DND-41 (cell line): Measurements from ENCODE around the gene PDHB.

ENCODE experiments used
- ATAC-seq: fragments of 200-7000 bp; cut with Tn5 transposase; 3 replicates; pipeline ENCODE4 v1.9.1; 2021; ENCODE audit warnings: low read depth; ENCODE audit not compliant: insufficient read depth
- DNase-seq: peaks from one replicate; pipeline ENCODE4 v3.0.0-alpha.2; 2020
- H2AFZ ChIP-seq: 2 replicates; pipeline ENCODE4 v1.6.0; 2012; ENCODE audit warnings: low read depth, low read length
- H3K27ac ChIP-seq: 2 replicates; pipeline ENCODE4 v1.5.1; 2012; ENCODE audit warnings: low read length, inconsistent platforms
- H3K27me3 ChIP-seq: fragments of 200-600 bp; sonication (generic); 2 replicates; pipeline ENCODE4 v1.6.0; 2012; ENCODE audit warnings: low read length, mild to moderate bottlenecking, inconsistent platforms; ENCODE audit not compliant: insufficient read depth, poor library complexity
- H3K36me3 ChIP-seq: 2 replicates; pipeline ENCODE4 v1.5.1; 2012; ENCODE audit warnings: low read length, inconsistent platforms; ENCODE audit not compliant: insufficient read depth
- H3K4me1 ChIP-seq: 2 replicates; pipeline ENCODE4 v1.5.1; 2012; ENCODE audit warnings: mild to moderate bottlenecking, low read length; ENCODE audit not compliant: insufficient read depth
- H3K4me2 ChIP-seq: 2 replicates; pipeline ENCODE4 v1.6.0; 2012; ENCODE audit warnings: mild to moderate bottlenecking, moderate library complexity, low read length, inconsistent platforms; ENCODE audit not compliant: insufficient read depth
- H3K4me3 ChIP-seq, 2 experiments: fragments of 200-600 bp in 1 of 2; shearing (Covaris generic) in 1 of 2; 2 replicates each; pipeline ENCODE4 v1.5.1; 2012 to 2016; ENCODE audit warnings: inconsistent platforms in 2 of 2, low read length in 2 of 2, mild to moderate bottlenecking in 2 of 2, low read depth in 1 of 2, moderate library complexity in 1 of 2
- H3K79me2 ChIP-seq: 2 replicates; pipeline ENCODE4 v1.6.0; 2012; ENCODE audit warnings: low read length, inconsistent platforms; ENCODE audit not compliant: insufficient read depth
- H3K9ac ChIP-seq: 2 replicates; pipeline ENCODE4 v1.6.0; 2012; ENCODE audit warnings: low read depth, mild to moderate bottlenecking, inconsistent platforms, low read length, moderate library complexity
- H3K9me3 ChIP-seq: 2 replicates; pipeline ENCODE4 v1.5.1; 2012; ENCODE audit warnings: low read length, moderate library complexity, mild to moderate bottlenecking, inconsistent platforms; ENCODE audit not compliant: insufficient read depth, severe bottlenecking
- H4K20me1 ChIP-seq: 2 replicates; pipeline ENCODE4 v1.6.0; 2012; ENCODE audit warnings: low read length; ENCODE audit not compliant: insufficient read depth
- CTCF ChIP-seq: IDR thresholded peaks from 2 replicates; pipeline ENCODE4 v1.5.1; 2012; ENCODE audit warnings: borderline replicate concordance, low read length, moderate library complexity, mild to moderate bottlenecking; ENCODE audit not compliant: poor library complexity, severe bottlenecking; ENCODE audit errors: extremely low read depth
- EZH2 ChIP-seq: IDR thresholded peaks from 3 replicates; pipeline ENCODE4 v1.6.1; 2012; ENCODE audit warnings: borderline replicate concordance, low read depth, mild to moderate bottlenecking, moderate library complexity, low read length, inconsistent platforms; ENCODE audit not compliant: severe bottlenecking

PDHB gene

GRCh38 chr3:58427661-58428361 lies 5.8 kb downstream of the PDHB start:
- Histone ChIP-seq H3K4me1 (peaks cover 9% of the 10 kb centered on the region), H3K36me3 (peaks cover 92% of the 10 kb centered on the region), H4K20me1 (no peaks in the 10 kb centered on the region; the same call in 1 of the 2 replicates), H3K9ac (no peak overlapping the region), H2AFZ (no peak overlapping the region), H3K9me3 (no peaks in the 10 kb centered on the region), H3K27ac (no peak overlapping the region), H3K79me2 (peaks cover 16% of the 10 kb centered on the region), H3K4me3 (no peak overlapping the region), H3K4me2 (no peak overlapping the region), H3K27me3 (no peaks in the 10 kb centered on the region)
- DNase-seq (no peak), ATAC-seq (no peak)
- TF ChIP-seq CTCF (no peak), EZH2 (no peak)

DNA sequence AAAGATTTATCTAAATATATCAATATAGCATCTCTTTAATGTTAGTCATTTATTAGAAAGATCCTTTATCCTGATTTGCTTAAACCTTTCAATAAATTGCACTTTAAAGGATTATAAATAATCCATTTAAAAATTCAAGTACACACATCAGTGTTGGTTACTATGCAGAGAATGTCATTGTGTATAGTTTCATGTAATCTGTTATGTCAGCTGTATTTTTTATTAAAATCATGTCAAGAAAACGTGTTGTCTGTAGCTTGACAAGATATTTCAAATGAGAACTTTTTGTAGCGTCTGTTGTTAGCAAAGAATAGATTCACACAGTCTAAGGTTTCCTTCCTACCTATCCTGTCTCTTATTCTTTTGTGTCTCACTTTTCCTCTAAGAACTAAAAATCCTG lies 7.8 kb downstream of the PDHB start:
- DNase-seq = no peak

DNA sequence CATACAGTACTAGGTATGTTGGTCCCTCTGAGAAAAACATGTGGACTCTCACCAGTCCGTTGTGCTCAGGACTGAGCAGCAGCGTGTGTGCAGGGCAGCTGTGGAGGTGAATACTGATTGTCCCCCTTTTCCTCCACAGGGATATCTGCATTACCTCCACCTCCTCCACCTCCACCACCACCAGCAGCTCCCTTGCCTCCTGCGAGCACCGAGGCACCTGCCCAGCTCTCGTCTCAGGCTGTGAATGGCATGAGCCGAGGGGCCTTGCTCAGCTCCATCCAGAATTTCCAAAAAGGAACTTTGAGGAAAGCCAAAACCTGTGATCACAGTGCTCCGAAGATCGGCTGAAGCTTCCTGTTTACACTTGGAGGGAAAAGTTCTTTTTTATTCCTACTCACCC lies 9.0 kb downstream of the PDHB start:
- no peak overlapping the region for H2AFZ ChIP-seq
- DNase-seq = no peak
- peaks cover 99% of the 10 kb centered on the region for H3K36me3 ChIP-seq

More for the DNA sequence above, 7.8 kb downstream of the PDHB start:
- H4K20me1 ChIP-seq = peaks cover 3% of the 10 kb centered on the region; the same call in 1 of the 2 replicates
- H3K4me3 ChIP-seq = no peak overlapping the region
- peaks cover 99% of the 10 kb centered on the region for H3K36me3 ChIP-seq
- H2AFZ ChIP-seq = no peak overlapping the region
- no peak overlapping the region for H3K27ac ChIP-seq
- no peak overlapping the region for H3K9ac ChIP-seq
- H3K79me2 ChIP-seq = no peaks in the 10 kb centered on the region
- H3K4me1 ChIP-seq = no peaks in the 10 kb centered on the region; the same call in 1 of the 2 replicates
- no peaks in the 10 kb centered on the region for H3K9me3 ChIP-seq
- TF ChIP-seq CTCF = no peak
- no peak for TF ChIP-seq EZH2
- no peaks in the 10 kb centered on the region for H3K27me3 ChIP-seq
- no peak overlapping the region for H3K4me2 ChIP-seq
- no peak for ATAC-seq

More for the DNA sequence above, 9.0 kb downstream of the PDHB start:
- Histone ChIP-seq H3K27ac (no peak overlapping the region), H3K4me3 (no peak overlapping the region), H3K79me2 (no peaks in the 10 kb centered on the region), H4K20me1 (peaks cover 3% of the 10 kb centered on the region; the same call in 1 of the 2 replicates), H3K9ac (no peak overlapping the region), H3K4me1 (no peaks in the 10 kb centered on the region; the same call in 1 of the 2 replicates), H3K27me3 (no peaks in the 10 kb centered on the region), H3K4me2 (no peak overlapping the region), H3K9me3 (no peaks in the 10 kb centered on the region)
- ATAC-seq = no peak
- TF ChIP-seq EZH2 = no peak
- TF ChIP-seq CTCF = no peak
